PC-9 (cell line): Measurements from ENCODE around the gene SPAG9.

ENCODE experiments used
- EZH2 ChIP-seq: fragments of 200-600 bp; sonication (generic); IDR thresholded peaks from 2 replicates; pipeline ENCODE4 v1.8.0; 2017; ENCODE audit warnings: antibody characterized with exemption, low read depth
- TF ChIP-seq, protein P1 (sequence below): fragments of 200-600 bp; sonication (generic); conservative IDR thresholded peaks from 2 replicates; pipeline ENCODE4 v1.6.1; 2017; ENCODE audit warnings: mixed run types, antibody characterized with exemption, mild to moderate bottlenecking, moderate library complexity

- TF ChIP-seq, protein P1, sequence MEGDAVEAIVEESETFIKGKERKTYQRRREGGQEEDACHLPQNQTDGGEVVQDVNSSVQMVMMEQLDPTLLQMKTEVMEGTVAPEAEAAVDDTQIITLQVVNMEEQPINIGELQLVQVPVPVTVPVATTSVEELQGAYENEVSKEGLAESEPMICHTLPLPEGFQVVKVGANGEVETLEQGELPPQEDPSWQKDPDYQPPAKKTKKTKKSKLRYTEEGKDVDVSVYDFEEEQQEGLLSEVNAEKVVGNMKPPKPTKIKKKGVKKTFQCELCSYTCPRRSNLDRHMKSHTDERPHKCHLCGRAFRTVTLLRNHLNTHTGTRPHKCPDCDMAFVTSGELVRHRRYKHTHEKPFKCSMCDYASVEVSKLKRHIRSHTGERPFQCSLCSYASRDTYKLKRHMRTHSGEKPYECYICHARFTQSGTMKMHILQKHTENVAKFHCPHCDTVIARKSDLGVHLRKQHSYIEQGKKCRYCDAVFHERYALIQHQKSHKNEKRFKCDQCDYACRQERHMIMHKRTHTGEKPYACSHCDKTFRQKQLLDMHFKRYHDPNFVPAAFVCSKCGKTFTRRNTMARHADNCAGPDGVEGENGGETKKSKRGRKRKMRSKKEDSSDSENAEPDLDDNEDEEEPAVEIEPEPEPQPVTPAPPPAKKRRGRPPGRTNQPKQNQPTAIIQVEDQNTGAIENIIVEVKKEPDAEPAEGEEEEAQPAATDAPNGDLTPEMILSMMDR, result no peak
- no peak for TF ChIP-seq EZH2
These were observed 12.7 kb upstream of the SPAG9 start for GRCh38 chr17:51133365-51133764.
